Measurements from ENCODE around the gene PLEKHD1. TPM values are rescaled to one million over a fixed set of nuclear protein-coding genes. Genes with fewer than 3 reads are reported as not detected.

Gene PLEKHD1
- total RNA-seq, 2 experiments from 2014 or later: 0.47 to 0.63 TPM

- no peak for ATAC-seq (ENCODE audit: poor library complexity)
These were observed 76.3 kb downstream of the PLEKHD1 start for GRCh38 chr14:69560826-69561225.

GRCh38 chr14:69561893-69562292, 77.4 kb downstream of the PLEKHD1 start:
- CTCF ChIA-PET: no interaction called here

More at GRCh38 chr14:69560826-69561225, 76.3 kb downstream of the PLEKHD1 start:
- Histone ChIP-seq H3K27me3 (ENCODE audit: control insufficient read depth in 1 of 2, insufficient read depth in 2 of 2, low read length in 2 of 2) (peaks cover 8 to 41% of the 10 kb centered on the region in 2 experiments), H3K4me1 (ENCODE audit: insufficient read depth, low read length) (no peaks in the 10 kb centered on the region), H3K4me3 (ENCODE audit: low read length) (no peak overlapping the region), H3K27ac (ENCODE audit: low read depth in 1 of 2, low read length in 2 of 2) (no peak overlapping the region), H3K9me3 (ENCODE audit: control insufficient read depth in 1 of 2, insufficient read depth in 1 of 2, low read length in 2 of 2) (no peaks in the 10 kb centered on the region), H3K36me3 (ENCODE audit: insufficient read depth, low read length) (no peaks in the 10 kb centered on the region)
- CTCF ChIA-PET: no interaction called here
- Mint-ChIP-seq H3K9me3 (no peaks in the 10 kb centered on the region), H3K27me3 (peaks cover 65% of the 10 kb centered on the region), H3K27ac (no peak overlapping the region), H3K4me3 (no peak overlapping the region), H3K4me1 (ENCODE audit: low read depth) (no peaks in the 10 kb centered on the region), H3K36me3 (ENCODE audit: low read depth) (no peaks in the 10 kb centered on the region)
- POLR2A ChIA-PET: no interaction called here
- intact Hi-C loops (cut with DNase I, micrococcal nuclease): no loop called here
- DNase-seq: no peak
- no peak for TF ChIP-seq CTCF (IDR thresholded peaks at IDR 0.05)

GRCh38 chr14:69567563-69567962, 83.0 kb downstream of the PLEKHD1 start:
- H3K27me3 ChIP-seq (ENCODE audit: control insufficient read depth in 1 of 2, insufficient read depth in 2 of 2, low read length in 2 of 2): peaks cover 29 to 57% of the 10 kb centered on the region in 2 experiments
- POLR2A ChIA-PET: no interaction called here
- H3K4me1 Mint-ChIP-seq (ENCODE audit: low read depth): no peaks in the 10 kb centered on the region

More at GRCh38 chr14:69561893-69562292, 77.4 kb downstream of the PLEKHD1 start:
- H3K36me3 Mint-ChIP-seq (ENCODE audit: low read depth): no peaks in the 10 kb centered on the region
- Histone ChIP-seq H3K27me3 (ENCODE audit: control insufficient read depth in 1 of 2, insufficient read depth in 2 of 2, low read length in 2 of 2) (peaks cover 6 to 41% of the 10 kb centered on the region in 2 experiments), H3K4me3 (ENCODE audit: low read length) (no peak overlapping the region), H3K4me1 (ENCODE audit: insufficient read depth, low read length) (no peaks in the 10 kb centered on the region), H3K36me3 (ENCODE audit: insufficient read depth, low read length) (no peaks in the 10 kb centered on the region), H3K9me3 (ENCODE audit: control insufficient read depth in 1 of 2, insufficient read depth in 1 of 2, low read length in 2 of 2) (no peaks in the 10 kb centered on the region), H3K27ac (ENCODE audit: low read depth in 1 of 2, low read length in 2 of 2) (no peak overlapping the region)
- H3K4me3 Mint-ChIP-seq: no peak overlapping the region
- intact Hi-C loops (cut with DNase I, micrococcal nuclease): no loop called here
- no peaks in the 10 kb centered on the region for H3K4me1 Mint-ChIP-seq (ENCODE audit: low read depth)
- ATAC-seq (ENCODE audit: poor library complexity) (no peak), DNase-seq (no peak)
- peaks cover 70% of the 10 kb centered on the region for H3K27me3 Mint-ChIP-seq
- no peak overlapping the region for H3K27ac Mint-ChIP-seq
- no peak for TF ChIP-seq CTCF (IDR thresholded peaks at IDR 0.05)
- POLR2A ChIA-PET: no interaction called here
- no peaks in the 10 kb centered on the region for H3K9me3 Mint-ChIP-seq

More at GRCh38 chr14:69567563-69567962, 83.0 kb downstream of the PLEKHD1 start:
- Mint-ChIP-seq H3K27ac (no peak overlapping the region), H3K4me3 (no peak overlapping the region), H3K9me3 (no peaks in the 10 kb centered on the region), H3K36me3 (ENCODE audit: low read depth) (no peaks in the 10 kb centered on the region), H3K27me3 (peaks cover 78% of the 10 kb centered on the region)
- ATAC-seq (ENCODE audit: poor library complexity) (no peak), DNase-seq (no peak)
- Histone ChIP-seq H3K36me3 (ENCODE audit: insufficient read depth, low read length) (no peaks in the 10 kb centered on the region), H3K4me1 (ENCODE audit: insufficient read depth, low read length) (peaks cover 8% of the 10 kb centered on the region), H3K9me3 (ENCODE audit: control insufficient read depth in 1 of 2, insufficient read depth in 1 of 2, low read length in 2 of 2) (peaks cover 0 to 5% of the 10 kb centered on the region in 2 experiments), H3K27ac (ENCODE audit: low read depth in 1 of 2, low read length in 2 of 2) (no peak overlapping the region), H3K4me3 (ENCODE audit: low read length) (no peak overlapping the region)
- no peak for TF ChIP-seq CTCF (IDR thresholded peaks at IDR 0.05)
- intact Hi-C loops (cut with DNase I, micrococcal nuclease): no loop called here
- CTCF ChIA-PET: no interaction called here
